ENCODE data around the gene DIP2B. TPM values are rescaled to one million over a fixed set of nuclear protein-coding genes. Genes with fewer than 3 reads are reported as not detected.
"Not testable (repeated sequence)": the region's sequence is repeated elsewhere in the genome, so short reads cannot be mapped to it uniquely, and the experiment has no call there.

Gene DIP2B
- total RNA-seq, 1 donor from 2014 or later: 9.4 TPM

DNA sequence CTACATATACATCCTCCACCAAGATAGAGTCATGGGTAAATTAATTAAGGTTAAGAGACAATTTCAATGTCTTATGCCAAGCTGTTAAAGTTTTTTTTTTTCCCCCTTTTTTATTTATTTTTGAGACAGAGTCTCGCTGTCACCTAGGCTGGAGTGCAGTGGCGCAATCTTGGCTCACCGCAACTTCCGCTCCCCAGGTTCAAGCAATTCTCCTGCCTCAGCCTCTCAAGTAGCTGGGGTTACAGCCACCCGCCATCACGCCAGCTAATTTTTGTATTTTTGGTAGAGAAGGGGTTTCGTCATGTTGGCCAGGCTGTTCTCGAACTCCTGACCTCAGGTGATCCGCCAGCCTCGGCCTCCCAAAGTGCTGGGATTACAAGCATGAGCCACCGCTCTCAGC, 38.4 kb downstream of the DIP2B start:
- peak; percentile 68 for DNase-seq (ENCODE audit: missing footprints)
- intact Hi-C loops (cut with DNase I); ATAC-seq: not testable (repeated sequence)

- intact Hi-C loops (cut with DNase I): no loop called here
- no peak for ATAC-seq
- no peak for DNase-seq (ENCODE audit: missing footprints)
Measured at GRCh38 chr12:50545213-50545612, 40.4 kb downstream of the DIP2B start.

DNA sequence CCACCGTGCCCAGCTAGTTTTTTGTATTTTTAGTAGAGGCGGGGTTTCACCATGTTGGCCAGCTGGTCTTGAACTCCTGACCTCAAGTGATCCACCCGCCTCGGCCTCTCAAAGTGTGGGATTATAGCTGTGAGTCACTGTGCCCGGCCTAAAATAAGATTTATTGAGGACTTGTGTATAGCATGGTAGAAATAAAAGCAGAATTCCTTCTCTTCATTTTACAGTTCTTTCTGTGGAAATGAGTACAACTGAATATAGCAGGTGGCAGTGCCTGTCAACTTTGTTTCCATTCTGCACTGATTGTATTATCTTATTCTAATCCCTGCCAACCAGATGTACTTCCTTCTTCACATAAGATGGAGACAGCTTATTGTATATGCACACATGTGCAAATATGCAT, 41.0 kb downstream of the DIP2B start:
- DNase-seq (ENCODE audit: missing footprints) (no peak), ATAC-seq (no peak)
- intact Hi-C loops (cut with DNase I): no loop called here

DNA sequence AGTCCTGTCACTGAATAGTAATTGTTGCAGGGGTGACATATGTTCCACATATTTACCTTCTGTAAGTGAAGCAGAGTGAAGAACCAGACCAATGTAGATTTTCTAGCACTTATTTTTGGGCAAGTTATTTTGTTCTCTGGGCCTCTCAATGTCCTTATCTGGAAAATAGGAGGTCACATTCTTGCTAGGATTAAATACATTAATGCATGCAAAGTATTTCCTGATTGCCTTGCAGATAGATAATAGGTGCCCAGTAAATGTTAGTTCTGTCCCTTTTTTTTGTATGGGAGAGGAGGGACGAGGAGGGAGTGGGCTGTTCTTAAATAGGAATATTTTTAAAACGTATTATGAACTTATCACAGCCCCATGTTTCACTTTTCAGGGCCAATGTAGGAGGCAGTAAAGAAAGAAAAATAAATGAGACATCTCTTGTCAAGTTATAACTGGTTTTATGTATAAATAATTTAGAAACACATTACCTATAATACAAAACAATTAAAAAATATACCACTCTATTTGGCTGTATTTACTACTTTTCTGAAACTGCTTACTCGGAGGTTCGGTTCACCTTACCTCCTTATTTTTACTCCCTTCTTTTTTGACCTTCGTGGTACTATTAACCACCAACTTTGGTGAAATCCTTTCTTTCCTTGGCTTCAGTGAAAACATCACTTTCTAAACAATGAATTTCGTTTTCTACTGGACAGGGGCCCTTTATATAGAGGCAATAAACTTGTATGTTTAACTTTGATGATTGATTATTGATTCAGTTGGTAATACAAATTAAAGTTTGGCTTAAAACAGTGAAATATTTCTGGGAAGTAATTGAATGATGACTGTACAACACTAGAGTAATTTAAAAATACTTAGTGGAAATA, 41.9 kb downstream of the DIP2B start:
- no peak for DNase-seq (ENCODE audit: missing footprints)
- ATAC-seq: no peak
- intact Hi-C loops (cut with DNase I): no loop called here

- ATAC-seq: no peak
- intact Hi-C loops (cut with DNase I): no loop called here
- DNase-seq (ENCODE audit: missing footprints): no peak
Measured at GRCh38 chr12:50547742-50548141, 43.0 kb downstream of the DIP2B start.

DNA sequence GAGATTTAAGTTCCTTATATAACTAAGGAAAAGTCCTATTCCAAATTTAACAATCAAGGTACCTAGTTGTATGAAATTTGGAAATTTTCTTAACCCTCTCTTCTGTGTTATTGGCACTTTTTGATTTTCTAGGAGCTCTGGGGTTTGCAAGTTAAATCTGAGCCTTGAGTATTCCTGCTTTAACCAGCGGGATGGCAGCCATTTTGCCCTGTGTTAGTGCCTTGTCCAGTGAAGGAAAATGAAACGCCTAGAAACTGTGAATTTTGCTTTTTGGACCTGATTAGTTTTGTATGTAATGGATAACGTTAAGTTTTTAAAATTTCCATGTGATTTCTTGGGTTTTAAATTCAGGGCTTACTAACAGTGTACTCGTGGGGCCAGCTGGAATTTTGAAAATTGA, 45.1 kb downstream of the DIP2B start:
- ATAC-seq: no peak
- intact Hi-C loops (cut with DNase I): no loop called here
- DNase-seq (ENCODE audit: missing footprints): no peak

GRCh38 chr12:50550530-50551223, 45.9 kb downstream of the DIP2B start:
- DNase-seq (ENCODE audit: missing footprints) (no peak), ATAC-seq (no peak)
- intact Hi-C loops (cut with DNase I): no loop called here

DNA sequence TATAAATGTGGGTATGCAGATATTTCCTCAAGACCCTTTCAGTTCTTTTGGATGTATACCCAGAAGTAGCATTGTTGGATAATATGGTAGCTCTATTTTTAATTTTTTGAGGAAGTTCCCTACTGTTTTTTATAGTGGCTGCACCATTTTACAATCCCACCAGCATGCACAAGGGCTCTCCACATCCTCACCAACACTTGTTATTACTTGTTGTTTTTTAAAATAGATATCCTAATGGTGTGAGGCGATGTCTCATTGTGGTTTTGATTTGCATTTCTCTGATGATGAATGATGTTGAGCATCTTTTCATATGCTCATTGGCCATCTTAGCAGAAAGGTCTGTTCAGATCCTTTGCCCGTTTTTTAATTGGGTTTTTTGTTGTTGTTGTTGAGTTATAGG, 47.1 kb downstream of the DIP2B start:
- no peak for ATAC-seq
- intact Hi-C loops (cut with DNase I): no loop called here
- no peak for DNase-seq (ENCODE audit: missing footprints)

DNA sequence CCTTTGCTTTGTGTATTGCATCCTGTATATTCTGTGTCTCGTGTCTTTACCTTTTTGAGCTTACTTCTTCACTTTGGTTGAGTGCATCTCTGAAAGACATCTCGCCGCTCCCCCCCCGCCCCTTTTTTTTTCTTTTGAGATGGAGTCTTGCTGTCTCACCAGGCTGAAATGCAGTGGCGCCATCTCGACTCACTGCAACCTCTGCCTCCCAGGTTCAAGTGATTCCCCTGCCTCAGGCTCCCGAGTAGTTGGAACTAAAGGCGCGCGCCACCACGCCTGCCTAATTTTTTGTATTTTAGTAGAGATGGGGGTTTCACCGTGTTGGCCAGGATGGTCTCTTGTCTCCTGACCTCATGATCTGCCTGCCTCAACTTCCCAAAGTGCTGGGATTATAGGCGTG, 49.9 kb downstream of the DIP2B start:
- ATAC-seq (no peak), DNase-seq (ENCODE audit: missing footprints) (no peak)
- intact Hi-C loops (cut with DNase I): no loop called here

- no peak for ATAC-seq
- intact Hi-C loops (cut with DNase I): no loop called here
- DNase-seq (ENCODE audit: missing footprints): no peak
Measured at GRCh38 chr12:50555471-50555885, 50.7 kb downstream of the DIP2B start.

- no peak for DNase-seq (ENCODE audit: missing footprints)
- intact Hi-C loops (cut with DNase I): no loop called here
- ATAC-seq: no peak
Measured at GRCh38 chr12:50556273-50556672, 51.5 kb downstream of the DIP2B start.

DNA sequence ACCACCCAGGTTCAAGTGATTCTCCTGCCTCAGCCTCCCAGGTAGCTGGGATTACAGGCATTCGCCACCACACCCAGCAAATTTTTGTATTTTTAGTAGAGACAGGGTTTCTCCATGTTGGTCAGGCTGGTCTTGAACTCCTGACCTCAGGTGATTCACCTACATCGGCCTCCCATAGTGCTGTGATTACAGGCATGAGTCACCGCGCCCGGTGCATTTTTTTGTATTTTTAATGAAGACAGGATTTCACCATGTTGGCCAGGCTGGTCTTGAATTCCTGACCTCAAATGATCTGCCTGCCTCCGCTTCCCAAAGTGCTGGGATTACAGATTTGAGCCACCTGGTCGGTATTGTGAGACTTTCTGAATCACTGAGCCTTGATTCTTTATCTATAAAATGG, 52.0 kb downstream of the DIP2B start:
- DNase-seq (ENCODE audit: missing footprints); ATAC-seq; intact Hi-C loops (cut with DNase I): not testable (repeated sequence)

DNA sequence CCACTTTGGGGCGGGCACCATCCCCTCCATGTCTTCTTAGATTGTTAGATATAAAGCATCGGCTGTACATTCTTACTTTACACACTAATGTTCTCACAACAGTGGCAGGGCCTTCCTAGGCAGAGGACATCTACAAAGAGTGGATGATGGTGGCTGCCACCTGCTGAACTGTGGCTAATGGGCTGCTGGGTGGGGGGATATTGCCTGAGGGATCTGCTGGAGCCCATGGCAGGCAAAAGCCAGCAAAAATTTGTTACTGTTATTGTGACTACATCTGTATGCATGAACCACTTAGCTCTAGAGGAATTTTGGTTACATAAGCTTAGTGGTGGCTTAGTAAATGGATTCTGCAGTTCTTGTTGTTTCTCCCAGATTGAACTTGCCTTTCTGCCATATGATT, 52.6 kb downstream of the DIP2B start:
- ATAC-seq: no peak
- intact Hi-C loops (cut with DNase I): no loop called here

GRCh38 chr12:50558970-50559369, 54.2 kb downstream of the DIP2B start:
- DNase-seq (ENCODE audit: missing footprints) (no peak), ATAC-seq (no peak)
- intact Hi-C loops (cut with DNase I): no loop called here

More for the DNA sequence above, 52.6 kb downstream of the DIP2B start:
- no peak for DNase-seq (ENCODE audit: missing footprints)

DNA sequence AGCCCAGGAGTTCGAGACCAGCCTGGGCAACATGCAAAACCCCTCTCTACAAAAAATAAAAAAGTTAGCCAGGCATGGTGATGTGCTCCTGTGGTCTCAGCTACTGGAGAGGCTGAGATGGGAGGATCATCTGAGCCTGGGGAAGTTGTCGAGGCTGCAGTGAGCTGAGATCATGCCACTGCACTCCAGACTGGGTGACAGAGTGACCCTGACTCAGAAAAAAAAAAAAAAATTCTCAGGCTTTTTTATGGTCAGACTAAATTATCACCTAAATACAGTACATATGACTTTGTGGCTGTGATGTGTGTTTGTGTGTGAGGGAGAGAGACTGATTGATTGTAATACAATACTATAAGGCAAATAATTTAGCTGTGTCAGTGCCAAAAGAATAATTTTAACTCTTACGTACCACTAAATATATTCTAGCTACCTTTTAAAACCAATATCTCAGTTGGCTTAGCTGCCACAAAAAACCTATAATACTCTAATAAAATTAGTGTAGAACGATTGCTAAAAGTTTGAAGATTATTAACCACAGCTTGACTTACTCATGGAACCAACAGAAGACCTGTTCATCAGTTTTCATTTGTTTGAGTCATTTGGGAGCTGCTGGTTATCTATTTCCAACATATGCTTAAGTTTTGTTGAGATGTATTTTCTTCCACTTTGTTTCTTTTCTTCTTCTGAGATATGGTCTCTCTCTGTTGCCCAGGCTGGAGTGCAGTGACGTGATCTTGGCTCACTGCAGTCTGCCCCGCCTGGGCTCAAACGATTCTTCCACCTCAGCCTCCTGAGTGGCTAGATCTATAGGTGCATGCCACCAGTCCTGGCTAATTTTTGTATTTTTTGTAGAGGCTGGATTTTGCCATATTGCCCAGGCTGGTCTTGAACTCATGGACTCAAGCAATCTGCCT, 58.0 kb downstream of the DIP2B start:
- DNase-seq (ENCODE audit: missing footprints) (no peak), ATAC-seq (no peak)
- intact Hi-C loops (cut with DNase I): no loop called here

- DNase-seq (ENCODE audit: missing footprints) (no peak), ATAC-seq (no peak)
- intact Hi-C loops (cut with DNase I): no loop called here
Measured at GRCh38 chr12:50563434-50563787, 58.6 kb downstream of the DIP2B start.

GRCh38 chr12:50564237-50564947, 59.6 kb downstream of the DIP2B start:
- ATAC-seq (no peak), DNase-seq (ENCODE audit: missing footprints) (no peak)
- intact Hi-C loops (cut with DNase I): no loop called here

- intact Hi-C loops (cut with DNase I): no loop called here
- no peak for DNase-seq (ENCODE audit: missing footprints)
- no peak for ATAC-seq
Measured at GRCh38 chr12:50564948-50565297, 60.1 kb downstream of the DIP2B start.

DNA sequence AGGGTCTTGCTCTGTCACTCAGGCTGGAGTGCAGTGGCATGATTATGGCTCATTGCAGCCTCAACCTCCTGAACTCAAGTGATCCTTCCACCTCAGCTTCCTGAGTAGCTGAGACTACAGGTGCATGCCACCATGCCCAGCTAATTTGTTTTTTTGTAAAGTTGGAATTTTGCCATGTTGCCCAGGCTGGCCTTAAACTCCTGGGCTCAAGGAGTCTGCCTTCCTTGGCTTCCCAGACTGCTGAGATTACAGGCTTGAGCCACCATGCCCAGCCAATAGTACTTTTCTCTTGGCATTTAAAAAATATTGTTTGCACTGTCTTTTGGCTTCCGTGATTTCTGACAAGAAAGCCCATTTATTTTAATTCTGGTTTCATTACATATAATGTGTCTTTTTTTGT, 61.3 kb downstream of the DIP2B start:
- no peak for DNase-seq (ENCODE audit: missing footprints)
- ATAC-seq: no peak
- intact Hi-C loops (cut with DNase I): no loop called here

Data from Right ventricle myocardium inferior (tissue), 1 donor.